Limb (tissue), 2 donors: ENCODE data around the gene TUBA4A.

Experiments
- DNase-seq, 2 donors: peaks; one replicate each; pipeline ENCODE4 v3.0.0-alpha.2; 2016; ENCODE audit errors: extremely low spot score in 2 of 2

The TUBA4A gene

DNA sequence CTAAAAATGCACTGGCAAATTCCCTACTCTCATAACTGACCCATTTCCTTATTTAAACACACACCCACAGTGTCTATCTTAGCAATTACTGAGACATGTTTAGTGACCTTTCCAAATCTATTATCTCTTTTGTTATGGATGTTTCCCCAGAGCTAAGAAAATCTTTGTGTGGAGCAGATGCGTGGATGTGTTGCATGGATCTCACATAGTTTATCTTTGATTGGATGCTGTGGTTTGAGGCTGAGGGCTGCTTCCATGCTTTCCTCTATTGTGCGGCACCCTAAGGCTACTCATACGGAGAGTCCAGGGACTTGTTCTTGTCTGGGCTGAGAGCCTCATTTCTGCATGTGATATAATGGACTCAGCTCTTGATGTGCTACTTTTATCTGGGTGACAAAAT, 19.4 kb downstream of the TUBA4A start:
- no peak for DNase-seq

DNA sequence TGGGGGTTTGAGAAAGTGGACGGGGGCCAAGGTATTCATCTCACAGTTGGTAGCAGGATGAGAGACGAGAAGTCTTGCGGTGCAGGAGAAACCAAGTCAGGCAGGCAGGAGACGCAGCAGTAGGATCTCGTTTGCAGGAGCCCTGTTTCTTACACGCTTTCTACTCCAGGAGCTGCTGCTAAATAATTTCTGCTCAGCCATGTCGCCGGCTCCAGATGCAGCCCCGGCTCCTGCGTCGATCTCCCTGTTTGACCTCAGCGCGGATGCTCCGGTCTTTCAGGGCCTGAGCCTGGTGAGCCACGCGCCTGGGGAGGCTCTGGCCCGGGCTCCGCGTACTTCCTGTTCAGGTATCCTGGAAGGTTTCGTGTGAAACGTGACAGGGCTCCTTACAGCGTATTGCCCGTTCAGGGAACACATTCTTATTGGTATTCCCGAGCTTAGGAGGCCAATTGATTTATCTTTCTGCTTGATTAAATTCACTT, 23.6 kb downstream of the TUBA4A start:
- DNase-seq: no peak

DNA sequence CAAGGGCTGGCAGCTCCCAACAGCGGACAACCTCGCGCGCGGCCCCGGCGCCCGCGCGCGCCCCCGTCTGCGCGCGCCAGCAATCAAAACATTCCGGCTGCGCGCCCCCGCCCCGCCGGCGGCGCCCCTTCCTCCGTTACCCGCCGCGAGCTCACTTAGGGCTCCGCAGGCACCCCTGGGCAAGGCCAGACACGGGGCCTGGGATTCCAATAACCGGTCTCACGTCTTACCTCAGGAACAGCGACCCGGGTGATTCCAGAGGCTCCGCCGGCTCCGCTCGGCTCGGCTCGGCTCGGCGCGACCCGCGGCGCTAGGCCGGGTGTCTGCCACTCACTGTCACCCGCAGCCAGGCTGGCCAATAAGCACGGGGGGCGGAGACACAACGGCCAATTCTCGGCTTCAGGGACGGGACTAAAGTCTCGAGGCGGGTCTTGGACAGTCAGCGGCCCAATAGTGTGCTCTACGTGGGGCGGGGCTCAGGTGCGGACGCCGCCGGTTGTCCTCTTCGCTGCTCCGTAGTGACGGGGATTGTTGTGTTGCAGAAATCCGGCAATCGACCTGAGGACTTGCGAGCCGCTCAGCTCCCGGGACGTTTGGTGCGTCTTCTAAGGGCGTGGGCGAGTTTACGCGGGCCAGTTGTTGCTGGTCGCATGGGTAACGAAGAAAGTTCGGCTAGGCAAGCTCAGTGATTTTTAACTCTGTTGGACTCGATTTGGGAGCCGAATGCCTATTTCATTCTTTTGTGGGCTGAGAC, 24.2 kb downstream of the TUBA4A start, which contains the start of the genes ANKZF1 and ATG9A:
TSS of gene ANKZF1 (plus strand) at position 502 of the 754 bp plus-strand sequence. CDS start 452 bp downstream, outside the sequence.
TSS of gene ATG9A (minus strand) at position 332 of the 754 bp plus-strand sequence. CDS start 1,612 bp downstream, outside the sequence.
- DNase-seq: peak; percentile 98 to 99

DNA sequence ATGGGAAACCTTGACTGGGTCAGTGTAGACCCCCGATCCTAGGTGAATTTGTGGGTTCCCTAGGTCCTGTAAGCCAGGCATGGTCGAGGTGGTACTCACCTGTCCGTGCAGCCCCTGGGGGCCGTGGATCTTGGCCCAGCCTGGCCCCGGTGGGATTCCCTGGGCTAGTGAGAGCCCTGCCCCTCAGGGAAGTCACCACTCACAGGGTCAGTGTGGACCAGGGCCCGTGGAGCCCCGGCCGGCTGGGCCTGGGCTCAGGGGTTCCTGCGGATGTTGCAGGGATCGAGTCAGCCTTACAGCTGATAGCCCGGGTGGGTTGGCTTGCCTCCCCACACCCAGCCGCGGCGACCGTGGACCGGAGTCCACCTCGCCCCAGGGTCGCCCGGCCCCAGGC, 24.8 kb downstream of the TUBA4A start:
- DNase-seq: no peak

DNA sequence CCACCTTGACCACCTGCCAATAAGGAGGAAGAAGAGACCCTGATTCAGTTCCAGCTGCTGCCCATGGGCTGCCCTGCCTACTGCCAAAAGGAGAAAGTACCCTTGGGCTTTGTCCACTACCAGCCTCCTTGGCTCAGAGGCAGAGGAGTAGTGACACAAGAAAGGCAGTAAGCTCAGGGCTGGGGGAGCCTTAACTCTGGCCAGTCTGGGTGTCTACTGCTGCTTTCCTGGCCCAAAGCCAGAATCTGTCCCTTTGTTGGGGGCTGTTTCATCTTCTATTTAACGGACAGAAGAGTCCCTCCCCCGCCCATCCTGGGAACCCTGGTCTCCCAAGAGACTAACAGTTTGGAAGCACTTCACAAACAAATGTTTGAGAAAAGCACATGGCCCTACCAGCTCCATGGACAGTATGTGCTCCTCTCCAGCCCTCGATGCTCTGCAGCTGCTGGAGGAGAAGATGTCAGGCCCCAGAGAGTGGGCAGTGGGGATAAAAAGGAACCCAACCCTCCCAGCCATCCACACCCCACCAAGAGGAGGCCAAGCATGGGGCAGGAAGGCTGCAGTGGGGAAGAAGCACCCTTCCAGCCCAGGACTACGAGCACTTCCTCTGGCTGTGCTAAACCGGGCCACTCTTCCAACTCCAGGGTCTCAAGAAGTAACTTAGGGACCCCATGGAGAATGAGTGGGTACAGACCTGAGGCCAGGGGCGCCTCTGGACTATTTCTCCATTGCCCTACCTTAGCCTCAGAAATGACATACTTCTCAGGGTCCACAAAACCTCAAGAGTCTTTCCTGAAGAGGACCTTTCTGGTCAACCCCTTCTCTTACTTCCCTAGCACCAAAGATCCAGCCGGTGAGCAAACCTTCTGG, 25.4 kb downstream of the TUBA4A start:
- DNase-seq: no peak

DNA sequence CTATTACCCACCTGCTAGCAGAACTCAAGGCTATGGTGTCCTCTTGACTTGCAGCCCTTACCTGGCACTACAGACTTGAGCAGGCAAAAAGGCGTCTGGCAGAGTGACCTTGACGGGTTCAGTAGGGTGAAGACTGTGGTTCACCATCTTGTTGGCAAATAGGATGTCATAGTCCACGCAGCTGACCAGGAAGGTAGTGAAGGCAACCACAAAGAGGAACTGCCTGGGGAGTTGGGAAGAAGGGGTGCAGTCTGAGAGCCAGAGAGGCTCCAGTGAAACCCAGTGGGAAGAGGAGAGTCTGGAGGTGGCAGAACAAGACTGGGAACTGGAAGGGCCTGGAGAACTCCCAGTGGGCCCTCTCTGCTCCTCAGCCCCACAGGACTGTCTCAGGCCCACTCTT, 28.4 kb downstream of the TUBA4A start:
- DNase-seq: no peak

DNA sequence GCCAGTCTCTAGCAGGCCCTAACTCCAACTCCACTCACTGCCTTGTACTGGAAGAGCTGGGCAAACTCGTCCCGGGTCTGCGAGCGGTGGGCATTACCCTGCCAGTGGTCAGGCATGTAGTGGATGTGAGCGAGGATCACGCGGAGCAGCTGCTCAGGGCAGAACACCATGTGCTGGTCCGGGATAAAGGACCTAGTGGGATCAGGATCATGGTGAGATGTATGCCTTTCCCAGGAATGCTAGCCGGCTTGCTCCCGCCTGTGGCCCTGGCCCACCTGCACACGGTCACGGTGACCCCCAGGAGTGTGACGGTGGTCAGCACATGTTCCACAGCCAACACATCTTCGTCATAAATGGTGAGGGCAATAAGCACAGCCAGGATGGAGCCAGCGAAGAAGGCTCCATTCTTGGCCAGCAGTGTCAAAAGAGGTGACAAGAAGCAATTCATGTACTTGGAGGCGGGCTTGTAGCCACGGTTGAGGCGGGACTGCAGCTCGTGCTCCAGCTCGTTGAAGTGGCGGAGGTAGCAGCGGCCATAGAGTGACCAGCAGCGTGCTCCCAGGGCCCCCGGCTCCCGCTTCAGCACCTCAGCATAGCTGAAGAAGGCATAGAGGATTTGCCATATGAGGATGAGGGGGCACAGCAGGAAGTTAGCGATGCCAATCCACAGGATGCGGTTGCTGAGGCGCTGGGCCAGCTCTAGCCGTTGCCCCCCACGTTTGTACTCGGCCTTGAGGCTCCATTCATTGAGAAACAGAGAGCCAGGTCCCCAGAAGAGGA, 29.7 kb downstream of the TUBA4A start:
- no peak for DNase-seq

DNA sequence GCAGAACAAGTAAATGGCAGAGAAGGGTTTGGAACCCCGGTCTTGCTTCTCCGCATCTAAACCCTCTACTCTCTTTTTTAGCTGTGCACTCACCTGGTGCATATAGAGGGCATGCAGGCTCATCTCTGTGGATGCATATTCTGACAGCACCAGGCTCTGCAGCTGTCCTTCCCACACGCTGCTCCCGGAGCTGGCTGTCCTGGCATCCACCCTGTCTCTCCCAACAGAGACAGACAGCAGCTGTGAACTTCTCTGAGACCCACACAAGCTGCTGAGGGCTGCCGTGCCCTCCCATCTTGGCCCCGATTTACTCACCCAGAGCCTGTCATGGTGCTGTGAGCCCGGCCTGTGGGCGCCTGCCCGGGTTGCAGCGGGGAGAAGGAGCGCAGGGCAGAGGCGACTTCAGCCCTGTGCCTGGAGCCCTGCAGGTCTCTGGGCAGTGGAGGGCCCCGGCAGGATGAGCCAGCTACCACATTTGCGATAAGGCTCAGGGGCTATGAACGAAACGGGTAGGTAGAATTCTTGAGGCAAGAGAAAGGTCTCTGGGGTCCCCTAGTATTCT, 31.7 kb downstream of the TUBA4A start:
- no peak for DNase-seq

DNA sequence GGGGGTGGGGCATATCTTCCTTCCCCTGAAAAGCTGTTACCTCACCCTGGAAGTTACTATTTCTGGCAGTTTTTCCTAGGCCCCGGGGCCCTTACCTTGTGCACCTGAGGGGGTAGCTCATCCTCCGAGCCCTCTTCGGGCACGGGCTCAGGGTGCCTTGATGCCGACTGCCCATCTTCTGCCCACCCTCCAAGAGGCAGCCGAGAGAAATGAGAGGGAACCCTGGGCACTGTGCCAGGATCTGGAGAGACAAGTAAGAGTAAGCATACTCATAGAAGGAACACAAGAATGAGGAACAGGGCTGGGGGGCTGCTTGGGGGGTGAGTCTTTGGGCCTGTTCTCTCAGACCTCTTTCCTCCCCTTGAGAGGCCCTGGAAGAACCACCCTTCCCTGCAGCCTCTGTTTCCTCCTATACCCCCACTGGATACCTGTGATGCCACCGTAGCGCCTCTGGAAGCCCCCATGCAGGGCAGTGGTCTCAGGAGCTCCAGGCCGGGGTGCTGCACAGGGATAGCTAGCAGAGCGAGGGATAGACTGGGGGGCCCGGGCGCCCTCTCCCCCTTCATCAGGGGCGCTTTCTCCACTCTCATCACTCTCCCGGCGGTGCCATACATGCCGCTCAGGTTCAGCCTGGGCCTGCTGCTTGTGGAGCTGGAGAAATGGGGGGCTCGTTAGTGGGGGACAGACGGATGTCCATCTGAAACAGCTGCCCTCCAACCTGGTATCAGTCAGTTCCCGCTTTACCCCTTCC, 32.9 kb downstream of the TUBA4A start:
- DNase-seq: no peak

DNA sequence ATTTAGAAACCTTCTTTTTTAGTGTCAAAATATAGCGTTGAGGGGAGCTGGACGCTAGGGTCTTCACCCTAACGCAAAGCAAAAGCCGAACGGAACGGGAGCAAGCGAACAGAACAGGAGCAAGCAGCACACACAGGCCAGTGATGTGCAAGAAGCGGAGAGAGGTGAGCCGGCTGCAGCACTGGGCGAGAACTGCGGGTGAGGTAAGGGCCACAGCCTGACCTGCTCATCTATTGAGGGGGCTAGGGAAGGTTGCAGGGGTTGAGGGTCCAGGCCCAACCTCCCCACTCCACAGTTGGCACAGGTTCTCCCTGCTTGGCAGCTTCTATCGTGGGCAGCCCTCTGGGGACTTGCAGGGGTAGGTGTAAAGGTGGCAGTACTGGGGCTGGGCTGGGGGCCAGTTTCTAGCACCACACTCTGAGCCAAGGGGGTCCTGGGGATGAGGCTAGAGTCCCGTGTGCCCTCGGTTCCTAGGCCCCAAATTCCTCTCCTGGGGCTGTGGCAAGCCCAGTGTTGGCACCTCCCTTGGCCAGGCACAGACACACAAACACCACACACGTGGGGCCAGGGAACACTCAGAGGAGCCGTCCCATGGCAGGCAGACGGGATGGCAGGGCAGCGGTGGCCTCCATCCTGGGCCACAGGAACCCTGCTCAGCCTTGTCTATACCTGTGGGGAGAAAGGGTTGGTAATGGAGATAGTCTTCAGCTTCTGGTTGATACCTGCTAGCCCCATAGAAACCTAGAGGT, 33.8 kb downstream of the TUBA4A start:
- no peak for DNase-seq

DNA sequence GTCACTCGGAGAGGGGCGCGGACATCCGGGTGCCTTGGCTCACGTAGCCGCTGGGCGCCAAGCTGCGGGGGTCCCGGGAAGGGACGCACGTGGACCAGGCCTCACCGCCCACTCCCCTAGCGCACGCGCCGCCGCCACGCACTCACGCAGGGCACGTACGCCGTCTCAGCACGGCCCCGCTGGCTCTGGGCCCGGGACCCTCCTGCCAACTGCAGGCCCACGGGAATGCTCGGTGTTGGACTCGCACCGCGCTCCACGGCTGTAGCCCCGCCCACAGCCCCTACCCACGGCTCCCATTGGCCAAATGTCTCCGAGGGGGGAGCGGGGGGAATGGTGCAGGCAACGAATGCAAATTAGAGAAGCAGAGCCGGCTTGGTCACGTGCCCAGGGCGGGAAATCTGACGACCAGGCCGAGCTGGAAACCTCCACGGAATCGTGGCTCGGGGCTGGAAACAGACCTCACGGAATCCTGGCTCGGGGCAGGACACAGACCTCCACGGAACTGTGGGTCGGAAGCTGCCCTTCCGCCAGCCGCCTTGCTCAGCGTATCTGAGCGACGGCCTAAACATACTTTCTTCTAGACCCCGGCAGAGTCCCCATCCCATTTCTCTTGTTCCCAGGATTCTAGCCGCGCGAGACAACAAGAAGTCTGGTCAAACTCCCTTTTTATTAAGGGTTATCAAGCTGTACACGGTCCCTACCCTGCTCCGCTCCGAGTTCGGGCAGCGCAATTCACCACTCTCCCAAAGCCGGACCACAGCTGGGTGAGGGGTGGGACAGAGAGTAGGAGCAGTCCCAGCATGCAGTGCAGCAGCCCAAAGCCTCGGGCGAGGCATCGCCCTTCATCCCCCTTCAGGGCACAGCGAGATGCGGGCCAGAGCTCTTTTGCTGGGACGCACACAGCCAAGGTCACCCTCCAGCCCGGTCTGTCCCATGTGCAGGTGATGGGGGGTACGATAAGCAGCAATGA, 34.7 kb downstream of the TUBA4A start, which contains the start of gene ABCB6:
TSS of gene ABCB6 (minus strand) at position 227 of the 970 bp plus-strand sequence. CDS start 285 bp downstream, outside the sequence.
- DNase-seq: peak; percentile 97 to 99

DNA sequence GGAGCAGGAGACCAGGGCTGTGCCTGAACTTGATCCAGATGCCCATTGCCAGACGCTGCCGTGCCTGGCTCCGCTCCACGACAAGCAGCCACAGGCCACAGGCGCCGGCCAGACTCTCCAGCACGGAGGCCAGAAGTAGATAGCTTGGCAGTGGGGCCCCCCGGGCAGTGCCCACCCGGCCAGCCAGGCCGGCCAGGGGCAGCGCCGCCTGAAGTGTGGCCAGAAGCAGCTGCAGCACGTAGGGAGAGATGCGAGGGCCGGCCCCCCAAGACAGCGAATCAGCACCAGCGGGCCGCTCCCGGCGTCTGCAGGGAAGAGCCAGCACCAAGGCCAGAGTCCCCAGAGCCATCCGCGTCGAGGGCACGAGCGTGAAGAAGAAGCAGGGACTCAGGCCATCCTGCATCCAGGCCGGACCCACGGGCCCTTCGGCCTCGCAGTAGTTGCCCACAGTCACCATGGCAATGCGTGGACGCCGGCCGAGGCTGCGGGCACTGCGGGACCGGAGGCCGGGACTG, 35.4 kb downstream of the TUBA4A start:
- peak in 1 of 2 donors; percentile 46 for DNase-seq

DNA sequence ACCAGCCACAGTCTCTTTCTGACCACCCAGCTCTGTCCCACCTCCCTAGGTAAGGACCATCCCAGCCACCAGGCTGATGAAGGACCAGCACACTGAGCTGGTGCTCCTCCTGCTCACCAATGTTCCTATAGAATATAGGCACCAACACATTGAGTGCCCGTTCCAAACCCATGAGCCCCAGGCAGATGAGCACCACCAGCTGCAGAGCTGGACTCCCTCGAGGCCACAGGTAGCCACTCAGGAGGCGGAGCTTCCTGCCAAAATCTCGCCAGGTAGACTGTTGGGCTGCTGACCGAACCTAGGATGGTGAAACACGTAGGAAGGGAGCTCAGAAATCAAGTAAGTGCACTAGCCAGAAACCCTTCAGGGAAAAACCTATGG, 37.2 kb downstream of the TUBA4A start:
- DNase-seq: no peak

DNA sequence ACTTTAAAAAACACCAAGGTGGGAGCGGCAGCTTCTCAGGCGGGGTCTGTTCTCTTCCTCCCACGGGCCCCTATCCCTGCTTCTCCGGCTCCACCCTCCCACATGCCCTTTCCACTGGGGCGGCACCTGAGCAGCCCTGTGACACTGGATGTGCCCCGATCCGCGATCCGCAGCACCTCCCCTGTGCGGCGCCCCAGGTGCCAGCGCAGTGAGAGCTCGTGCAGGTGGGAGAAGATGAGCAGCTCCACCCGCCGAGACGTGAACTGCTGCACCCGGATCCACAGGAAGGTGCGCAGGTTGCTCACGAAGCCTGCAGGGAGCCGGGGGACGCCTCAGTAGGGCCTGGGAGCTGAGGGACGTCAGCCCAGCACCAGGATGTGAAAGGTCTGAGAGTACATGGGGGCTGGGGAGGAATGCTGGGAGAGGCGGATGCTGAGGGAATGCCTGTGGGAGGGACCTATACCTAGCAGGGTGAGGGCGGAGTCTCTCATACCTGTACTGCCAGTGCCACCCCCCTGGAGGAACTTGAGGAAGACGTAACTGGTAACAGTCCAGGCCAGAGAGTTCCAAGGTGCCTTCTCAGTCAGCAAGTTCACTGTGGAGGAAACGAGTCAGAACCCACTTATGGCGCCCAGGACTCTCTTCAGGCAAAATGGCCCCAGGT, 37.7 kb downstream of the TUBA4A start:
- no peak for DNase-seq

DNA sequence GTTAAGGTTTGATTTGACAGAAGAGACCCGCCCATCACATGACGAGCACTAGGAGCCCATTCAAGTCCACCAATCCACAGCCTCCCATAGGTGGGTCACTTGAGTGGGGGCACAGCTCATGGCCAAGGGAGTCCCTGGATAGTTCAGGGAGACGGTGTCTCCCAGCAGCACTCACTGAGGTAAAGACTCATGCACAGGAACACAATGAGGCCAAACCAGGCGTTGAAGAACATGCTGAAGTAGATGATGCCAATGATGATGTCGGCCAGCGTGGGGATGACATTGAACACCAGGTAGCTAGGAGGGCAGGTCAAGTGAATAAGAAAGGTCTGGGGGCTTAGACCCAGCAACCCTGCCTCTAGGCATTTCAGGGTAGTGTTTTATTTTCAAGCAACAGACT, 38.9 kb downstream of the TUBA4A start:
- DNase-seq: no peak

DNA sequence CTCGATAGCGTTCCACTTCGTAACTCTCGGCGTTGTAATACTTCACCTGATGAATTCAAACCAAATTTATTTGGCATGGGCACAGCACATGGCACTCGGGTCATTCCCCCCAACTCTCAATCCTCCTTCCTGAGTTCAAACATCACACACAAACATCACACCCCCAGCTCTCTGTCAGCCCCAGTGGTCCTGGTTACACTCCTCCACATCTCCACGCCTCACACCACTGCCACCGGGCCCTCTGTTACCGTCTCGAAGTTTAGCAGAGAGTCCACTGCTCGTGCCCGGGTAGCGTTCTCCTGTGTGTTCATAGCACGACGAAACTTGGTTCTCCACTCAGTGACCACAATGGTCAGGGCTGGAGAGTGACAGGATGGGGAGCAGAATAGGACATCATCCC, 39.6 kb downstream of the TUBA4A start:
- DNase-seq: no peak

DNA sequence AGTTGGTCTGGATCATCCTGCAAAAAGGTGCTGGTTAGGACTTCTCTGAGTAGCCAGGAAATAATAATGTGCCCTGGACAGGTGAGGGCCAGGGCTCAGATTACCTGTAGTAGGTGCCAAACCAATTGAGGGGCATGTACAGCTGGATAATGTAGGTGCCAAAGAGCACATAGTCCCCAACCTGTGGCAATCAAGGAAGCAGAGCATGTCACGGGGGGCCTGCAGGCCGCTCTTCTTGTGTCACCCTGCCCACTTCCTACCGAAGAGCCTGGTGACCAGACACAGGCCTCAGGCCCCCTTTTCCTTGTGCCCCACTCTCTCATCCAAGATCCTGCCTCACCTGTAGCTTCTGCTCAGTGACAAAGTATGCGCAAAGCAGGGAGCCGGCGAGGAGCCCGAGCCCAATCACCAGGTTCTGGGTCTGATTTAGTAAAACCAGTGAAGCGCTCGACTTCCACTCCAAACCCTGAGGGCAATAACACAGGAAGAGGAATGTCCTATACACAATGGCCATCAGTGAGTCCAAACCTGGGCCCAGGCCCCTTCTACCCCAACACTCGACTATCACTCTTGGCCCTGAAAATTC, 40.1 kb downstream of the TUBA4A start:
- no peak for DNase-seq
